MM.1S (cell line): ENCODE results near the gene TWSG1.

Source experiments
- CTCF ChIP-seq: fragments of 300-600 bp; sonication (generic); IDR thresholded peaks from 2 replicates; pipeline ENCODE4 v1.5.1; 2016; ENCODE audit warnings: antibody characterized with exemption, low read length, mixed read lengths
- EZH2 ChIP-seq: fragments of 300-600 bp; sonication (generic); optimal IDR thresholded peaks from 2 replicates; pipeline ENCODE3; 2017; ENCODE audit warnings: low read depth, mild to moderate bottlenecking, antibody characterized with exemption, low read length, mixed read lengths
- EZH2phosphoT487 ChIP-seq: fragments of 300-600 bp; sonication (generic); IDR thresholded peaks from 2 replicates; pipeline ENCODE4 v1.6.1; 2018; ENCODE audit warnings: antibody characterized with exemption, low read length

- no peak for TF ChIP-seq CTCF
- no peak for TF ChIP-seq EZH2
- no peak for TF ChIP-seq EZH2phosphoT487
Observed at GRCh38 chr18:9428301-9428706, 93.7 kb downstream of the TWSG1 start.
